Limb (tissue), 2 donors: ENCODE data around the gene FAH.
"Not testable (repeated sequence)": the region's sequence is repeated elsewhere in the genome, so short reads cannot be mapped to it uniquely, and the experiment has no call there.

Experiments
- DNase-seq, 2 donors: peaks; one replicate each; pipeline ENCODE4 v3.0.0-alpha.2; 2016; ENCODE audit errors: extremely low spot score in 2 of 2

FAH gene

DNA sequence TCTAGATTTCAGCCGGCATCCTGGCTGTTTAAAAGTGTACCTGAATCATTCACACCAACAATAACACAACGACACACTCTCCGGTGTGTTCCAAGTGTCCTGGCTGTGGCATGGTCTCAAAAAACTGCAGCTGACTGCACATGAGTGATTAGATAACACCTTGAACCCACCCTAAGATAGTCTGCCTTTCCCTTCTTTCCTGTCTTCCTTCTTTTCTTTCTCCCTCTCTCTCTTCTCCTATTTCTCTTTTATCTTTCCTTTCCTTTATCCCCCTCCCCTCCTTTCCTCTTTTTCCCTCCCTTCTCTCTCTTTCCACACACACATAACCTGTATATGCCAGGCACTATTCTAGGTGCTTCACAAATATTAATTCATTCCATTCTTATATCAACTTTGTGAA lies 1.2 kb upstream of the FAH start:
- DNase-seq = no peak

DNA sequence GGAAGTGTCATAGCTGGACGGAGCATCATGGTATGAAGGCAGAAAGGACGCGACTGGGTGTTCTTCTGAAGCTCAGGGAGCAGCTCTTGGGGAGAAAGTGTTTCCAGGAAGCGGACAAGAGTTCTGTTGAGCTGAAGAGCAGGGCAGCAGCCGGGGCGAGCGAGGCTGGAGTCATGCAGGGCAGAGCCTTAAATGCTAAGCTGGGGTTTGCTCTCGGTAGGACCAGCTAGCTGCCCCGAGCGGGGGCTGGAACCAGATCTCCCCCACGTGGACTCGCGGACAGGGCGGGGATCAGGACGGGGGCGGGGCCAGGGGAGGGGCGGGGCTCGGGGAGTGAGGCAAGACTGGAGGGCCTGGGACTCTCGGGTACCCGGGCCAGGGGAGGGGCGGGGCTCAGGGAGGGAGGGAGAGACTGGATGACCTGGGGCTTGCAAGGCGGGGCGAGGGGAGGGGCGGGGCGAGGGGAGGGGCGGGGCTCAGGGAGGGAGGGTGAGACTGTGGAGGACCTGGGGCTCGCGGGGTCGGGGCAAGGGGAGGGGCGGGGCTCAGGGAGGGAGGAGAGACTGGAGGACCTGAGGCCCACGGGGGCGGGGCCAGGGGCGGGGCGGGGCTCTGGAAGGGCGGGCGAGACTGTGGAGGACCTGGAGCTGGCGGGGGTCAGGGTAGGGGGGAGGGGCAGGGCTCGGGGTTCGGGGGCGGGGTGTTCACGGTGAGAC lies 461 bp upstream of the FAH start:
- peak; percentile 73 to 95 for DNase-seq

DNA sequence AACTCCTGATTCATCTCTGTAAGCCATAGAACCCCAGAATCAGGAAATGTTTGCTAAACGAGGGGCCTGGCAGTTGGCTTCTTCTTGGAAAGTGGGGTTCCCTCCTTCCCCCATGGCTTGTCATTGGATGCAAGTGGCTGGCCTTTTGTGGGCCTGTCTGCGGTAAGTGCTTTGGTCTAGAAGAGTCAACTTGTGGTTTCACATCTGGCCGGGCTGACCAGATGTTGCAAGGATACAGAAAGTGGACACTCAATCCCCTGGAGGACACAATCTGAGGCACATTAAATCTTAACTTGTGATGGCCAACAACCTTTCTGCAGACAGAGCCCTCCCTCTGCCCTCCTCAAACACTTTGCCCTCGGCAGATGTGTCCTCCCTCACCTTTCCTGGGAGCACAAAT lies 1.1 kb downstream of the FAH start:
- no peak for DNase-seq

DNA sequence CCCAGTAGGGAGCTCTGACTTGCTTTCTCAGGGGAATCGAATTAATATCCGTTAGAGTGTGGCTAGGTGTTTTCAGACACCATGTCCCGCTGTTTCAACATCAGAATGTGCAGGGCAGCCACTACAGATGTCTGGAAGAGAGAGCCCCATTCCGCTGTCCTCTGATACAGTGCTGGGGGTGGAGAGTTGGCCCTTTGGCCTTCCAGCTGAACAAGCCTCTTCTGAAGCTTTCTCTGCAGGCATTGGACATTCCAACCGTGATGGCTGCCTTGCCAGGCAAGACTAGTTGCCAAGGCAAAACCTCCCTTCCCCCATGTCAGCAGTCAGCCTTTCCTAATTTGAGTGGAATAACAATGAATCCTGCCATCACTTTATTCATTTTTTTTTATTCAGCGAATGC lies 1.5 kb downstream of the FAH start:
- no peak for DNase-seq

DNA sequence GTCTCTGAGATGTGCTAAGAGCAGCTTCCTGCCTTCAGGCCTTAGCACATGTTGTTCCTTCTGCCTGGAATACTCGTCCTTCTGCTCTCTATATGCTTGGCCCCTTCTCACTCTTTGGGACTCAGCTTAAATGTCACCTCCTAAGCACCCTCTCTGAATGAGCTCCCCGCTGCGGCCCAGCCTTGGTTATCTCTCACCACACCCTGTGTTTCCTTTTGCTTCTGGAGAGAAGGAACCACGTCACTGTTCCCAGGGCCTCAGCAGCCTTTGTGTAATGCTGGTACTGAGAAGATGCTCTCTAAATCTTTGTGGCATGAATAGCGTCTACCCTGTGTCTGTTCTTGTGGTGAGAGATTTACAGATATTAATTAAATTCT lies 2.2 kb downstream of the FAH start:
- DNase-seq = no peak

DNA sequence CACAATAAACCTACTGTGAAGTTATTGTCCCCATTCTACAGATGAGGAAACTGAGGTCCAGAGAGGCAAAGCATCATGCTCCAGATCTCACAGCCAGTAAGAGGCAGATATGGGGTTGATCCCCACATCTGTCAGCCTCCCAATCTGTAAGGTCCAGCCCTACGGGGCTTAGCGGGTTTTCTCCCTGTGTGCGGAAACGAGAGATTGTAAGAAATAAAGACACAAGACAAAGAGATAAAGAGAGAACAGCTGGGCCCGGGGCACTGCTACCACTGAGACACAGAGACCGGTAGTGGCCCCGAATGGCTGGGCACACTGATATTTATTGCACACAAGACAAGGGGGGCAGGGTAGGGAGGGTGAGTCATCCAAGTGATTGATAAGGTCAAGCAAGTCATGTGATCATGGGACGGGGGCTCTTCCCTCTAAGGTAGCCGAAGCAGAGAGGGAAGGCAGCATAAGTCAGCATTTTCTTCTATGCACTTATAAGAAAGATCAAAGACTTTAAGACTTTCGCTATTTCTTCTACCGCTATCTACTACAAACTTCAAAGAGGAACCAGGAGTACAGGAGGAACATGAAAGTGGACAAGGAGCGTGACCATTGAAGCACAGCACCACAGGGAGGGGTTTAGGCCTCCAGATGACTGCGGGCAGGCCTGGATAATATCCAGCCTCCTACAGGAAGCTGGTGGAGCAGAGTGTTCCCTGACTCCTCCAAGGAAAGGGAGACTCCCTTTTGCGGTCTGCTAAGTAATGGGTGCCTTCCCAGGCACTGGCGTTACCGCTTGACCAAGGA lies 2.8 kb downstream of the FAH start:
- DNase-seq = not testable (repeated sequence)

DNA sequence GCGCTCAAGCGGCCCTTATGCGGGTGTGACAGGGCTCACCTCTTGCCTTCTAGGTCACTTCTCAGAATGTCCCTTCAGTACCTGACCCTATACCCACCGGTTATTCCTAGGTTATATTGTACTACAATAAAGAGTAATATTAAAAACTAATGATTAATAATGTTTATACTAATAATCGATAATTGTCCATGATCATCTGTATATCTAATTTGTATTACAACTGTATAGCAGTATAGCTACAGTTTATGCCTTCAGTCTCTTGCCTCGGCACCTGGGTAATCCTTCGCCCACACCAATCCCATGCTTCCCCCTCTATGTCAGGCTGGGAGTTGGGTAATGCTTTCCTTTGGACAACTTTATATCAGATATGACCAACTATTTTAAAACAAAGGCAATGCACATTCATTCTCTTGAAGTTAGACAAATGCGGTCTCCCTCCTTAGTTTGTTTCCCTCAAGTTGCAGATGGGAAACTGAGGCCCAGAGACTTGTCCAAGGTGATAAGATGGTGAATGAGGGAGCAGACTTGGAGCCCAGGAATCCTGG lies 3.4 kb downstream of the FAH start:
- no peak for DNase-seq

DNA sequence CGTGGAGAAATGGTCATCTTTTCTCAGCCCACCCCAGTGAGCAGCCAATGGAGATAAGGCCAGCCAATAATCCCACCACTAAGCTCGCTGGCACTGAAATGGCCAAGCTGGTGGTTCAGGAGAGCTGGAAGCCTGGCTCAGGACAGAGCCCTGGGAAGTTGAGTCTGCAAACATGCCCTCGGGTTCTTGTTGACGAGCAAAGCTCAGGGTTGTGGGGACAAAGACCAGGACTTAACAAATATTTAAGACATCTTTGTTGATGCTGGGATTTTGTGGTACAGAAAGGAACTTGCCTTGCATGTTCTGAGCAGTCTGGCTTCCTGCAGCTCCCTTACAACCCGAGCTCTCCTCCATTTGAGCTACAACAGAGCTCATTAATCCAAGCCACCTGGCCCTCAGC lies 4.4 kb downstream of the FAH start:
- no peak for DNase-seq

DNA sequence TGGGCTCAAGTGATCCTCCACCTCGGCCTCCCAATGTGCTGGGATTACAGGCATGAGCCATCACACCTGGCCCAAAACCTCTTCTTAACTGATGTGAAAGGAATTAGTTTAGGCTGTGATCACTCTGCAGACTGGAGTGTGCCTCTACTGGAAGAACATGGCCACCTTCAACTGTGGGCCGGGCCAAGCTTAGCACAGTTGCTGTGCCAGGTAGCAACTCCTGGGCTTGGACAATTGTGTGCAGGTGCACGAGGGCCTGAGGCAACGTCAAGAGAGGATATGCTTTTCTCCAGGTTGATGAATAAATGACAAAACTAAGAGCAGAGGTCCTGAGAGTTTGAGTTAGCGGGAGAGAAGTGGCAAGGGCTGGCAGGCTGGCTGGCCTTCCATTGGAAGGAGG lies 6.5 kb downstream of the FAH start:
- no peak for DNase-seq

DNA sequence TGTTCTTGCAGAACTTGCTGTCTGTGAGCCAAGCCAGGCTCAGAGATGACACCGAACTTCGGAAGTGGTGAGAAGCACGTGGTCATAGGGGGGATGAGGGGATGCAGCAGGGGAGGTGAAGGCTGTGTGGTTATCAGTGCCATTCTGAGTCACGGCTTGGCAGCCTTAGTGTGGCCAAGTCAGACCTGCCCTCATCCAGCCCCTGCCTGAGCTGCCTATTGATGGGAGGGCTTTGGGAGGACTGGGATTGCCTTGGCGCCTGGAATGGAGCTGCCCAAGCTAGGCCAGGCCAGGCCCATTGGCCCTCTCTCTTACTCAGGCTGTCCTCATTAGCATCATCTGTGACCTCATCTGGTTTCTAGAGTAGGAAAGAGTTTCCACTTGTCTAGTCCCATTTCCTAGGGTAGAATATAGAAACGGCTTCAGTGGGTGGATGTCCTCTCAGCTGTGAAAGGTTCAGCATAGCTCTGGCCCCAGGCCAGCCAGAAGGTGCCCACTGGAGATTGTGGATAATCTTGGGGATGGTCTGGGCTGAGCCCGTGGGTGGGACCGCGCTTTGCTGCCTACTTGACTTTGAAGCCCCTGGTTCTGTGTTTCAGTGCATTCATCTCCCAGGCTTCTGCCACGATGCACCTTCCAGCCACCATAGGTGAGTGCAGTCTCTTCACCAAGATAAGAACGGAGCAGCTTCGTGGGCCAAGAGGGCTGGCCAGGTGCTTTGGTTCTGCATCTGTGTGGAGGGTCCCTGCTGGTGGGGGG lies 7.2 kb downstream of the FAH start:
- no peak for DNase-seq

DNA sequence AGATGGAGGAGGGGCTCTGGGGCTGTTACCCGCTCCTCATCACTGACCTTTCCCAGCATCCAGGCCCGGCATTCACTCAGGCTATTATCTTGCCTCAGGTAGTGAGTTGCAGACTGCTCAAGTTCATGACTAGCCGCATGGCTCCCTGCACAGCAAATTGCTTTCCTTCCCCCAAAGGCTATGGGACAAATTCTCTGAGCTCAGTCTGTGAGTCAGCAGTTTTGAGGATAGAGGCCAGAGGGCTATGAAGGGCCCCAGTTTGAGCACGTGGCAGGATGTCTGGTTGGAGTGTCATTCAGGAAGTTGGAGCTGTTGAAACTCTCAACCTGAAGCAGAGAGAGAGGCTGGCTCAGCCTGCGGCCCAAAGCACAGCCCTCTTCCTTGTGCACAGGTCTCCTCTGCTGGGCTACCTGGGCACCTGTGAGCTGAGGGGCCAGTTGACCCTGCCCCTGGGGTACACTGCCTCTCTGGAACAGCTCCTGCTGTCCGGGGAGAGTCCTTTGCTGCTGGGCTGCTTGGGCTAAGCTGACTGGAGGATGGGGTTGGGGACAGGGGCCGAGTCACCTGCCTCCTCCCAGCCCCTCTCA lies 7.9 kb downstream of the FAH start:
- no peak for DNase-seq

DNA sequence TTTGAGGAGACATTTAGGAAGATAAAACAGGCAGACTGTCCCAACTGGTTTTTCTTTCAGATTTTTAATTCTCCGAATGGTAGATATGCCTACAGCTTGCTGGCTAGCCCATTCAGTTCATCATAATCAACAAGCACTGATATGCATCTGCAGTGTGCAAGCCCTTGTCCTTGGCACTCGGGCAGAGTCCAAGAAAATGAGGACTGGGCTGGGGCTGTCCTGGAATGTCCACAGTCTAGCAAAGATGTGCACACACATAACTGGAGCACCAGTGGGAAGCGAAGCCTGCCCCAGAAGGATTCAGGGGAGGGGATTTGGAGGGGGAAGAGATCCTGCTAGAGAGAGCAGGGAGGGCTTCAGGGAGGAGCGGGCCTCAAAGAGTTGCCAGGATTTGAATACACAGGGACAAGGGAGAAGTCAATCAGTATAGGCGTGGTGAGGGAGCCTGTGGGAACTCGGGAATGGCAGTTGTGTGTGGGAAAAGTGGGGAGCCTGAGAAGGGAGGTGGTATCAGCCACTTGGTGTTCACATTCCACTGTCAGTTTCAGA lies 8.7 kb downstream of the FAH start:
- DNase-seq = no peak

DNA sequence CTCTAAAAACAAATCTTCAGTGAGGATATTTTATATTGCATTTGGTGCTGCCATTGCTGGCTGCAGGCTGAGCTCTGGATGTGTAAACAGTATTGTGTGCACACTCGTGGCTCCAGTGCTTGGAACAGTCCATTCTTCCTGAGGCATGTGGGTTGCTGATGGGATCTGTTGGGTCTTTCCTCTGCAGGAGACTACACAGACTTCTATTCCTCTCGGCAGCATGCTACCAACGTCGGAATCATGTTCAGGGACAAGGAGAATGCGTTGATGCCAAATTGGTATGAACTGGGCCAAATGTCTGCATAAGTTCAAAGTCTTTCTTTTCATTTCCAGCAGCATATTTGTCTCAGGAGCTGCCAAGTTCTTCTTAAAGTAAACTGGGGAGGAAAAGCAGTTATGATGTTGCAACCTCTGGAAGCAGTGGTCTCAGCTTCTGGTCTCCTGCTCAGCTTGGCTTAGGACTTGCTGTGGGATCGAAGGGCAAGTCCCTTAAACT lies 9.3 kb downstream of the FAH start:
- no peak for DNase-seq

DNA sequence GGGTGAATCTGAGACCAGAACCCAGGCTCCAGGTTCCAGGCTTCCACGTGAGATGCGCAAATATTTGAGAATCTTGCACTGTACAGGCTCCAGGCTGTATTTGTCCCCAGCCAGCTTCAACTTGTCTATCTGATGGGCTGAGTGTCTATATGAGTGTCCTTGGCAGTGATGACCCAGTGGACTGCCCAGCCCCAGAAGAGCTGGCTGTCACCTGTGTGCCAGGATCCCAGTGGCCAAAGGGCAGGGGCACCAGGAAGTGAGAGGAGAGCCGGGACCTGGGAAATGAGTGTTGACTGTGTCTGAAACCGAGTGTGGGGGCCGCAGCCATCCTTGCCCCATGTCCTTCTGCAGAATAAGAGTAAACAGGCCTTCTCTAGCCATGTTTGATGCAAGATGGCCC lies 10.4 kb downstream of the FAH start:
- DNase-seq = no peak

DNA sequence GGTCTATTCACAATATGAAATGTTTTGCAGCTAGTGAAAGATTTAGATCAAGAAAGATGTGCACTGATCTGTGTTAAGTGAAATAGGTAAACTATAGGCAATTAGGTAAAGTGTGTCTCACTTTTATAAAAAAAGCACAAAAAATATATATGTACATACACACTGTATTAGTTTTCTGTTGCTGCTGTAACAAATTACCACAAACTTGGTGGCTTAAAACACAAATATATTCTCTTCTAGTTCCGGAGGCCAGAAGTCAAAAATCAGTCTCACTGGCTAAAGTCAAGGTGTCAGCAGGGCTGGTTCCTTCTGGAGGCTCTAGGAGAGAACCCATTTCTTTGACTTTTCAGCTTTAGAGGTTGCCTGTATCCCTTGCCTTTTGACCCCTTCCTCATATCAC lies 11.1 kb downstream of the FAH start:
- DNase-seq = no peak

DNA sequence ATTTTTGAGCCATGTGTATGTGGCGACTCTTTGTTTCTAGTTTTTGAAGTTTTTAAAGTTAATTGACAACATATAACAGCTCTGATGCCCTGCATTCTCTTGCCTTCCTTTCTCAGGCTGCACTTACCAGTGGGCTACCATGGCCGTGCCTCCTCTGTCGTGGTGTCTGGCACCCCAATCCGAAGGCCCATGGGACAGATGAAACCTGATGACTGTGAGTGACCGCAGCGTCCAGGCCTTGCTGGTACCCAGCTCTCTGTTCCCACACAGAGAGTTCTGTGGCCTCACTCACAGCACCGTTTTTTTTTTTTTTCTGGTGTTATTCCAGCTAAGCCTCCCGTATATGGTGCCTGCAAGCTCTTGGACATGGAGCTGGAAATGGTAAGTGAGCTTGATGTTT lies 15.1 kb downstream of the FAH start:
- DNase-seq = no peak

DNA sequence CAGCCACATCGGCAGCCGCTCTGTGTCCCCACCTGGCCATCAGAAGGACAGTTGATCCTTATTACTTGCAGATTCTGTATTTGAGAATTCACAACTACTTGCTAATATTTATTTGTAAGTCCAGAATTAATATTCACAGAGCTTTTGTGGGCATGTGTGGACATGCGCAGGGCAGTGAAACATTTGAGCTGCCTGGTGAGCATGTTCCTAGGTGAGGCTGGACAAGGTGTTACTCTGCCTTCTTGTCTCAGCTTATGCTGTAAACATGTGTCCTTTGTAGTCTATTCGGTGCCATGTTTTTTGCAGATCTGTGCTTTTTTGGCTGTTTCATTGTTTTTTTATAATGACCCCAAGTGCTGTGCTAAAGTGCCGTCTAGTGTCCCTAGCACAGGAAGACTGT lies 15.6 kb downstream of the FAH start:
- DNase-seq = no peak

DNA sequence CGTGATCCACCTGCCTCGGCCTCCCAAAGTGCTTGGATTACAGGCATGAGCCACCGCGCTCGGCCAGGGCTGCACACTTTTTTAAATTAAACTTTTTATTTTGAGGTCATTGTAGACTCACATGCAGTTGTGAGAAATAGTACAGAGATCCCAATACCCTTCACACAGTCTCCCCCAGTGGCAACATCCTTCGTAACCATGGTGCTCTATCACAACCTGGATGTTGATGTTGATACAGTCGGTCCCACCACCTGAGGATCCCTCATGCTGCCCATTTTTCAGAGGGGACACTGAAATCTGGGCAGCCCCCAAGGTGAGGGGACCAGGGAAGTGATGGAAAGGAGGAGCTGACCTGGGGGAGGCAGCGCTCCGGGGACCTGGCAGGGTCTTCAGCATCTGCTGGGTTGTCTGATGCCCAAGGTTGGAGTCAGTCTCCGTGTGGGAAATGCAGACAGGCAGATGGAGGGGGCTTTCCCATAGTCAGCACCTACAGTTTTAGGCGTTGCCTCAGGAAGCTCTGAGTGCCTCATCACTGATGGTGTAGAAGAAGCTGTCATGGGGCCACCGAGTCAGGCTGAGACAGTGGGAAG lies 17.1 kb downstream of the FAH start:
- no peak for DNase-seq

DNA sequence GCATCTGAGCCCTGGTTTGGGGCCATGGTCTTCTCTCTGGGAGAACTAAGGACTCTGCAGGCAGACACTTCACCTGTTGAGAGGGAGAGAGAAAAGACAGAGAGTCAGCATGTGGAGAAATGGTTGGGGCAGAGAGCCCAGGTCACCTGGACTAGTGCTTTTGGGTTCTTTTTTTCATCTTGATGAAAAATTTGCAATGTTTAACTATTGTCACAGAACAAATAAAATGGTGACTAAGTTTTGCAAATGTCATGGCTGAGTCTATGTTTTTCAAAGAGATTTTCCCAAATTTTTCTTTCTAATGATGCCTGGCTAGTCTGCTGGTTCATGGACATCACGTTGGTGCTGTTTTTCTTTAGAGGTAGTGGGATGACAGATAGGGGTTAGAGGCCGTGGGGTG lies 17.8 kb downstream of the FAH start:
- DNase-seq = no peak

DNA sequence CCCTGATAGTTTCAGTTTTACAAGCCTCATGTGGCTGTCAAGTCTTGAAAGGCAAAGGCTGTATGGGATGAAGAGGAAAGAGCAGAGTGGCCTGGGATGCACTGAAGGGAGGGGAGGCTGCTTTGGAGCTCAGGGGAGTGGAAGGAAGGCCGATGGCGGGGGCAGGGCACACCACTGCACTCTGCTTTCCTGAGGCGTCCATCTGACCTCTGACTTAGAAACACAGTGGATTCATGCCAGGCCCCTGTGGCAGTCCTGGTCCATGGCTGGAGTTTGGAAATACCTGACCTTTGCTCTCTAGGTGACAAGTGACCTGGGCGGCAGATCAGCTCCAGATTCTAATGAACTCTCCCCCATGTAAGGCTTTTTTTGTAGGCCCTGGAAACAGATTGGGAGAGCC lies 19.0 kb downstream of the FAH start:
- DNase-seq = no peak

DNA sequence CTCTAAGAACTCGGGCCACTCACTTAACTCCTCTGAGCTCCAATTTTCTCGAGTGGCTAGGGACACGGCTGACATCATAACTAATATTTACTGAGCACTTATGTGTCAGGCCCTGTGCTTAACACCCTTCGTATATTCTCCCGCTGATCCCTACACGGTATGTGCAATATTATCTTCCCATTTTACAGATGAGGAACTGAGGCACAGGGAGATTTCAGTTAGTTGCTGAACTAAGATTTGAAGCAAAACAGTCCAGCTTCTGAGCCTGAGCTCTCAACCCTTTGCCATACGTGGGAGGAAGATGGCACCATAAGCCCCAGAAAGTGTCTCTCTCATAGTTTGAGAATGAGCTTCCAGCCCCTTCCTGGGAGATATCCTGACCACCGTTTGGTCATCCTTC lies 19.6 kb downstream of the FAH start:
- DNase-seq = no peak
